Airway epithelial cell (primary cell): Measurements from ENCODE around the gene GOSR2. TPM values are rescaled to one million over a fixed set of nuclear protein-coding genes. Genes with fewer than 3 reads are reported as not detected.

Source experiments
- total RNA-seq: library from RNA; depleted of rRNA; stranded (reverse); fragments of >200 nt; gene quantifications from 2 replicates; pipeline ENCODE4 v1.2.3, GENCODE V29; 2015

Gene GOSR2
- total RNA-seq: 21.2 and 24.7 TPM in 2 replicates

GRCh38 chr17:46922804-46923635 lies at the start of gene GOSR2:
TSS of gene GOSR2 (plus strand) at chr17:46923160. CDS start at chr17:46923193, 33 bp downstream.

GRCh38 chr17:46979147-46979863 lies 56.3 kb downstream of the GOSR2 start, which contains the start of gene RPRML:
TSS of gene RPRML (minus strand) at chr17:46979253. CDS start at chr17:46979007, 246 bp downstream.

Other genes with a start within 250 kb of the GOSR2 start
- gene WNT3, start 104.5 kb upstream of the GOSR2 start, total RNA-seq: 0.60 and 1.1 TPM in 2 replicates
- gene WNT9B, start 71.6 kb upstream of the GOSR2 start, total RNA-seq: not detected in 2 replicates
- 0.28 TPM in 1 of 2 replicates, not detected in the other for gene RPRML, start 56.1 kb downstream of the GOSR2 start, total RNA-seq